AG08396 (cell line): ENCODE data around the gene CCNL1.
A peak's percentile ranks its signal among the peaks of the same experiment; 100 is the strongest.
"Not testable (repeated sequence)": the region's sequence is repeated elsewhere in the genome, so short reads cannot be mapped to it uniquely, and the experiment has no call there.

Experiments used
- DNase-seq: peaks from one replicate; pipeline ENCODE4 v3.0.0; 2012; ENCODE audit warnings: low spot score, mixed read lengths

CCNL1 gene

GRCh38 chr3:157170861-157171260, 10.9 kb upstream of the CCNL1 start:
- DNase-seq, result no peak

GRCh38 chr3:157167371-157168042, 7.6 kb upstream of the CCNL1 start:
- no peak for DNase-seq

- DNase-seq, result no peak
These were observed 6.6 kb upstream of the CCNL1 start for GRCh38 chr3:157166561-157166960.

- DNase-seq, result no peak
These were observed 6.2 kb upstream of the CCNL1 start for GRCh38 chr3:157166115-157166514.

GRCh38 chr3:157163217-157163953, 3.4 kb upstream of the CCNL1 start:
- DNase-seq, result no peak

- DNase-seq, result not testable (repeated sequence)
These were observed 2.7 kb upstream of the CCNL1 start for GRCh38 chr3:157162620-157163019.

GRCh38 chr3:157160658-157161424, 894 bp upstream of the CCNL1 start:
- DNase-seq, result peak; percentile 77

- peak; percentile 48 for DNase-seq
These were observed 748 bp downstream of the CCNL1 start for GRCh38 chr3:157159037-157159761.

GRCh38 chr3:157157836-157158235, 2.1 kb downstream of the CCNL1 start:
- DNase-seq, result no peak

- DNase-seq, result no peak
These were observed 2.9 kb downstream of the CCNL1 start for GRCh38 chr3:157156837-157157635.

- no peak for DNase-seq
These were observed 4.4 kb downstream of the CCNL1 start for GRCh38 chr3:157155591-157155990.

- DNase-seq, result no peak
These were observed 5.2 kb downstream of the CCNL1 start for GRCh38 chr3:157154563-157155330.

GRCh38 chr3:157152930-157153329, 7.0 kb downstream of the CCNL1 start:
- no peak for DNase-seq

GRCh38 chr3:157152438-157152837, 7.5 kb downstream of the CCNL1 start:
- DNase-seq, result no peak

- no peak for DNase-seq
These were observed 8.3 kb downstream of the CCNL1 start for GRCh38 chr3:157151627-157152026.

- DNase-seq, result no peak
These were observed 8.8 kb downstream of the CCNL1 start for GRCh38 chr3:157151151-157151550.

GRCh38 chr3:157149136-157149696, 10.7 kb downstream of the CCNL1 start:
- DNase-seq, result no peak

GRCh38 chr3:157148196-157148889, 11.6 kb downstream of the CCNL1 start:
- no peak for DNase-seq

GRCh38 chr3:157147099-157147803, 12.7 kb downstream of the CCNL1 start:
- no peak for DNase-seq
